ENCODE measurements around the gene MAMDC4.
"Not testable (repeated sequence)": the region's sequence is repeated elsewhere in the genome, so short reads cannot be mapped to it uniquely, and the experiment has no call there.

The MAMDC4 gene

GRCh38 chr9:136862849-136863622, 10.9 kb downstream of the MAMDC4 start:
- DNase-seq, result no peak

DNA sequence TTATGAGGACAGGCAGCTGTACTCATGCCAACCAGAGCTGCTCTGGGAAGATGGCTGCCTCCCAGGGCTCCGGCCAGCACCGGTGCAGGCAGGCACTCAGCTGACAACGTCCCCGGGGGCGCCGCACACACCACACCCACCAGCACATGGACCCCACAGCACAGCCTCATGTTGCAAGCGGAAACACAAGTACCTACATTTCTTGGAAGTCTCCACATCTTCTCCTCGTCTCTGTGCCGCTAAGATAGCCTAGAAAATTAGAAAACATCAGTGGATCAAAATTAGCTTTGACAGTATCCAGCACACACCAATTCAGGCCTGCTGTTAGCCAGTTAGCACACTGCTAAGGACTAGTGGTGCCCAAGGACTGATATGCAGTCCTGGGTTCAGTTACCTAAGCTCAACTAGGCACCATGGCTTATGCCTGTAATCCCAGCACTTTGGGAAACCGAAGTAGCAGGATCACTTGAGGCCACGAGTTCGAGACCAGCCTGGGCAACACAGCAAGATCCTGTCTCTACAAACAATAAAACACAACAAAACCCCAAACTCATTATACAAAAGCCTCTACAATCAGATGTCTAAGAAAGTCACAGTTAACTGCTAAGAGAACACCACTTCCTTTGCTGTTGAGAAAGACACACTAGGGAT, 11.6 kb downstream of the MAMDC4 start:
- DNase-seq, result no peak

DNA sequence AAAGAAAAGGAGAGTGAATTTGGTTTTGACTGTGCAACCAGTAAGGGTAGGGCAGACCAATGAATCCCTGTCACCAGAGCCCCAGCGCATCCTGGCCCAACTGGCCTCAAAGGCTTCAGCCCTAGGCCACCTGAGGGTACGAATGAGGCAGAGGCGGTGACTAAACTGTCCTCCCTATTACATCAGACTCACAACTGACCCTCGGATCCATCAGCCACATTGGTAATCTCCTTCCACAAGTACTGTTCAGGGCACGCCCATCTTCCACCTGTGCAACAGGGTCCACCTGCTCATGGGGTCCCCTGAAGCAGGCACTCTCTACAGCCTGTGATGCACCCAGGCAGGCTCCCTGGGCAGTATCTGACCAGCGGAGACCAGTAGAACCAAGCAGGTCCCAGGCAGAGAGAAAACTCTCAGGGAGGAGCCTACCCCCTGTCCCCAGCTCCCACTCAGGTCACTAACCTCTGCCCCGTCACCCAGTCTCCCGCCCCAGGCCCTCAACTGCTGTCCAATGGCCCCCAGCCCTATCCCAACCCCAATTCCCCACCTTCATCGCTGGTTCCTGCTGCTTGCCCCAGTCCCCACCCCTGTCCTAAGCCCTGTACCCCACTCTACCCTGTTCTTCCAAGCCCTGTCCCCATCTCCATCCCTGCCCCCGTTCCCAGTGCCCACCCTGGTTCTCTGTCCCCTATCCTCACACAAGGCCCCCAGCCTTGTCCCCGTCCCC, 13.1 kb downstream of the MAMDC4 start:
- DNase-seq, result no peak

- no peak for DNase-seq
Measured at GRCh38 chr9:136865768-136866103, 13.6 kb downstream of the MAMDC4 start.

- DNase-seq, result not testable (repeated sequence)
Measured at GRCh38 chr9:136866898-136867421, 14.8 kb downstream of the MAMDC4 start.

DNA sequence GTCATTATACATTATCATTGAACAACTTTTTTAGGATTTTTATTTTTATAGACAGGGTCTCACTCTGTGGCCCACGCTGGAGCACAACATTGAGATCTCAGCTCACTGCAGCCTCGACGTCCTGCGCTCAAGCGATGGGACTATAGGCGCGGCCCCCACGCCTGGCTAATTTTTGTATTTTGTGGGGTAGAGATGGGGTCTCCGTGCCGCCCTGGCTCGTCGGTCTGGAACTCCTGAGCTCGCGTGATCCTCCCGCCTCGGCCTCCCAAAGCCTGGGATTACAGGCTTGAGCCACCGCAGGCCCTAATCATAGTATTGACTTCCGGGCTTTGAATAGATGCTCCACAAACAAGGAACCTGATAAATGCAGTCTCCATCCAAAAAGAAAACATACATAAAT, 15.3 kb downstream of the MAMDC4 start:
- DNase-seq, result no peak

DNA sequence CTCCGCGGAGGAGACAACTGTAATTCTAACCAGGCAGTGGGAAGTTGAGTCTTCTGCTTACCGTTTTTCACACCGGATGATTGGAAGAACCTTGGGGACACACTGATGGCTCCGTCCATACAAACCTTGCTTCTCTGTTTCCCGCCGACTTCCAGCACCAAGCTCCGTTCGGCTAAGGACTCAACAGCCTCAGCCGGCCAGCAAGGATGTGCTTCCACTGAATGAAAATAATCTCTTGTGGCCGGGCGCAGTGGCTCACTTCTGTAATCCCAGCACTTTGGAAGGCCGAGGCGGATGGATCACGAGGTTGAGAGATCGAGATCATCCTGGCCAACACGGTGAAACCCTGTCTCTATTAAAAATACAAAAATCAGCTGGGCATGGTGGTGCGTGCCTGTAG, 15.8 kb downstream of the MAMDC4 start:
- DNase-seq, result no peak

DNA sequence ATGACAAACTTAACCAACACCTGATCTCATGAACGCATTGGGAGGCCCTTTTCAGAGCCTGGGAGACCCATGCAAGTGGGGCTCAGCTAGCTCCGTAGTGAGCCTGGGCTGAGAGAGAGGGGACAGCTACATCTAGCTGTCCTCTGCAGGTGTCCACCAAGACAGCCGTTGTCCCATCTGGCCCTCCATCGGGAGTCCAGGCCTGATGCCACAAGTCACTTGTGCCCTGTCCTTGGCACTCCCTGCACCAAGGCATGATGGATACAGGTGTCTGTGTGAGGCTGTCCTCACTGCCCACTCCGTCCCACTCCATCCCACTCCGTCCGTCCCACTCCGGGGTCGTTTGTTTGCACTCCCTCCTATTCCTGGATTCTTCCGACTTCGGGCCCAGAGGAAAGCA, 16.5 kb downstream of the MAMDC4 start:
- no peak for DNase-seq

GRCh38 chr9:136869611-136870010, 17.5 kb downstream of the MAMDC4 start:
- DNase-seq, result not testable (repeated sequence)

DNA sequence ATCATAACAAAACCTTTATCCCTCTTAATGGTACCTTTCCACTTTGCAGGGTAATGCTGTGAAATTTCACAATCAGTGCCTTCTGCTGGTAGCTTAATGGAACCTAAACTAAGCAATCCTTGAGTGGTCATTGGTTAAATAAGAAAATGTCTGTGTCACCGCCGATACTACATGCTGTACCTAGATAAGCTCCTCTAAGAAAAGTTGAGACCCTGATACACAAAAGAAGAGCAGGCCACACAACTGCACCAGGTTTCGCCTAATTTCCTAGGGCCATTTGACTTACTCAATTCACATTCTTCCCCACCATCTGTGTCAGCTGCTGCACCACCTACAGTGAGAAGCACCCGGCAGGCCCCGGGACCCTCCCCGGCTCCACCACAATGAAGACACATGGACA, 23.0 kb downstream of the MAMDC4 start:
- peak; percentile 35 for DNase-seq

GRCh38 chr9:136876476-136876875, 24.3 kb downstream of the MAMDC4 start:
- no peak for DNase-seq

GRCh38 chr9:136880651-136881050, 28.5 kb downstream of the MAMDC4 start:
- DNase-seq, result no peak

DNA sequence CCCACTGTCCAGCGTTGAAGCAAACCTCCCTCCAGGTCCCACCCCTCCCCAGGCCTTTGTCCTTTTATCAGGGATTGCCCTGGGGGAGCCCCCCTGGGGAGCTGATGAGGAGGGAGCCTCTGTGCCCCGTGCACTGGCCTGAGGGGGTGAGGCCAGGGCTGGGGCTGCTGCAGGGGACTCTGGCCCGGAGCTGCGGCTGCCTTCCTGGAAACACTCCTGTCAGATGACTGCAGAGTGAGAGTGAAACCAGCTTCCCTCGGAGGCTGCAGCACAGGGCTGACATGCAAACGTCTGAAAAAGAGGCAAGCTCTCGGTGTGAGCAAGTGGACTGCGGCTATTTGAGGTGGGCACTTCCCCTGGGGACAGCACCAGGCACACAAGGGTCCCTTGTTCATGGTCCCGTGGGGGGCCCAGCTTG, 29.6 kb downstream of the MAMDC4 start:
- DNase-seq, result no peak

- DNase-seq, result no peak
Measured at GRCh38 chr9:136882109-136882946, 30.2 kb downstream of the MAMDC4 start.

DNA sequence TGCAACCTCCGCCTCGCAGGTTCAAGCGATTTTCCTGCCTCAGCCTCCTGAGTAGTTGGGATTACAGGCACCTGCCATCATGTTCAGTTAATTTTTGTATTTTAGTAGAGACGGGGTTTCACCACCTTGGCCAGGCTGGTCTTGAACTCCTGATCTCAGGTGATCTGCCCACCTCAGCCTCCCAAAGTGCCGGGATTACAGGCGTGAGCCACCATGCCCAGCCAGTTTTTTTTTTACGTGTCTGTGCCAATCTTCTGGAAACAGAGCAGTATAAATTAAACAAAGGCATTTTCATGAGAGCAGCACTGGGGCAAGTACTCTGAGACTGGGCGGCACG, 30.8 kb downstream of the MAMDC4 start:
- not testable (repeated sequence) for DNase-seq

GRCh38 chr9:136883670-136884069, 31.5 kb downstream of the MAMDC4 start:
- DNase-seq, result not testable (repeated sequence)

DNA sequence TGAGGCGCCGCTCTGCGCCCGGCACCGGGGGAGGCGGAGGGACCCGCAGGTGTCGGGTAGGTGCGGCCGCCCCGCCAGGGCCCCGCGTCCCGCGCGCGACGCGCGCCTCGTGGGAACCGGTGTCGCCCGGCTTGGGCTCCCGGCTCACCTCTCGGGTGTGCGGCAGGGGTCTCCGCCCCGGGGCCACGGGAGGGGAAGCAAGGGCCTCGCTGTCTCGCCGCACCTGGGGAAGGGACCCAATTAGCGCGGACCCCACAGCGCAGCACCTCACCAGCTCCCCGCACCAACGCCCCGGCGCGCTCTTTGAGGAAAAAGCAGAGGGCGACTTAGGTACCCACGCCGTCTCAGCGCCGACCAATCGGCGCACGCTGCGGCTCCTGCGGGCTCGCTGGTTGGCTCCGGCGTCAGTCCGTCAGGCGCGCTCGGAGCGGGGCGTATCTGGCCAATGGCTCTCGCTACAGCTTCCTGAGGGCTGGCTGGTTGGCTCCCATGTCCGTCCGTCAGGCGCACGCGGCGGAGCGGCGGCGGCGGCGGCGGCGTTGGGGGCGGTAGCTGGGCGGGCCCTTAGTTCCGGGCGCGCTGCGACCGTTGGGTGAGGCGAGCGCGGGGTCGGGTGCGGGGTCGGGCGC, 33.9 kb downstream of the MAMDC4 start, which contains the start of gene TRAF2:
TRAF2 (plus strand) TSS at position 567 of the 629 bp plus-strand sequence. CDS start 12,225 bp downstream, outside the sequence.
- DNase-seq, result peak; percentile 85

- no peak for DNase-seq
Measured at GRCh38 chr9:136886610-136887597, 34.8 kb downstream of the MAMDC4 start.

- no peak for DNase-seq
Measured at GRCh38 chr9:136888454-136888853, 36.3 kb downstream of the MAMDC4 start.

DNA sequence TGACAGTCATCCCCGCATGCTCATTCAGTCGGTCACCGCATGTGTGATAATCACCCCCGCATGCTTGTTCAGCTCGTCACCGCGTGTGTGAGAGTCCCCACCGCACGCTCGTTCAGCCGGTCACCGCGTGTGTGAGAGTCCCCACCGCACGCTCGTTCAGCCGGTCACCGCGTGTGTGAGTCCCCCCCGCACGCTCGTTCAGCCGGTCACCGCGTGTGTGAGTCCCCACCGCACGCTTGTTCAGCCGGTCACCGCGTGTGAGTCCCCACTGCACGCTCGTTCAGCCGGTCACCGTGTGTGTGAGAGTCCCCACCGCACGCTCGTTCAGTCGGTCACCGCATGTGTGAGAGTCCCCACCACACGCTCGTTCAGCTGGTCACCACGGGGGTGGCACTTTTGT, 37.7 kb downstream of the MAMDC4 start:
- DNase-seq, result no peak

GRCh38 chr9:136890661-136891060, 38.5 kb downstream of the MAMDC4 start:
- no peak for DNase-seq
